Activated CD8-positive, alpha-beta memory T cell treated with anti-CD3 and anti-CD28 coated beads, Interleukin-2, amount 10 ng/mL, durations not matched to agents 7 days and 5 days (primary cell): ENCODE data around the gene PNPLA3. TPM values are rescaled to one million over a fixed set of nuclear protein-coding genes. Genes with fewer than 3 reads are reported as not detected.

Experiments
- ATAC-seq: fragments of 150-1000 bp; cut with Tn5 transposase; one replicate; pipeline ENCODE4 v1.10.0; 2021; ENCODE audit warnings: moderate library complexity
- CTCF ChIA-PET: fragments of 350-600 bp; sonication (Branson Sonifier 250); formaldehyde crosslinking; loops from one replicate; lab custom pipeline; 2021; ENCODE audit warnings: antibody characterized with exemption; lab: Charles Lee
- DNase-seq: peaks from one replicate; pipeline ENCODE4 v3.0.0-alpha.2; 2020
- H3K27ac Mint-ChIP-seq: one replicate; pipeline ENCODE4 v1.8.0; 2021; ENCODE audit warnings: mild to moderate bottlenecking, mixed read lengths
- H3K27me3 Mint-ChIP-seq: one replicate; pipeline ENCODE4 v1.8.0; 2021; ENCODE audit warnings: mixed read lengths
- H3K36me3 Mint-ChIP-seq: one replicate; pipeline ENCODE4 v1.8.0; 2021; ENCODE audit warnings: mild to moderate bottlenecking, mixed read lengths
- H3K4me1 Mint-ChIP-seq: one replicate; pipeline ENCODE4 v1.8.0; 2021; ENCODE audit warnings: mixed read lengths
- H3K4me3 Mint-ChIP-seq: one replicate; pipeline ENCODE4 v1.8.0; 2021; ENCODE audit warnings: mild to moderate bottlenecking, moderate library complexity, mixed read lengths
- H3K9me3 Mint-ChIP-seq: one replicate; pipeline ENCODE4 v1.8.0; 2022; ENCODE audit warnings: low read depth, mixed read lengths
- total RNA-seq, 2 experiments: library from RNA; stranded (reverse); gene quantifications; one replicate each; pipeline ENCODE4 v1.2.3, GENCODE V29; 2021

PNPLA3 gene
- total RNA-seq, 2 experiments from 2014 or later, result 0.19 TPM; not detected in 1

DNA sequence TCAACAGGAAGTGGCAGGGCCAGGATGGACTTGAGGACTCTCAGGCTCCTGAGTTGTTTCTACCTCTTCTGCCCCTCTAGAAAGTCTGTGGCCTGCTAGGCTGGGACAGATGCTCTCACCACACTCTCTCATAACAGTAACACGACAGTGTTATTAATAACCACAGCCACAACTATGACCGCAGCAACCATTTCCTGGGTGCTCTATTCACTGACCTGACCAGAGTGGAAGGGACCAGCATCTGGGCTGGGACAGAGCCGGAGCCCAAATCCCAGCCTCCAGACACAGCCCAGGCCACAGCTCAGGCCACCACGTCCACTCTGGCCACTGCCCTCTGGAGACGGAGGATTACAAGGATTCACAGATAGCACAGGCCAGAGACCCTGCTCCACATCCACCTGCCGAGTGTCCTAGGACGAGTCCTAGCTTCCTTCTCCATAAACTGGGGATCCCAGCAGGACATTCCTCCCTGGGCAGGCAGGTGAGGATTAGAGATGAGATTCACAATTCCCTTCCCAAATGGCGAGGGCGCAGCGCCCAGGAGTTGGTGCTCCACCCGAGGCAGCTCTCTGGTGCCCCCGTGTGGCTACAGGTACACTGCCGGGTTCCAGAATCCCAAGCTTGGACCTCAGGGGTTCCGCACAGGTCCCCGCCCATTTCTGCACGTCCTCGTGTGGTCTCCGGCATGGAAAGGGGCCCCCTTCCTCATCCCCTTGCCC is 38.8 kb upstream of the PNPLA3 start:
- peak; percentile 55 for ATAC-seq
- CTCF ChIA-PET, result interaction anchor here (0.6 to 1.5 kb wide), 20 partner anchors 9 to 627 kb away, joined by 3 to 16 read pairs (median 3); partner anchors contain the start of gene EFCAB6

DNA sequence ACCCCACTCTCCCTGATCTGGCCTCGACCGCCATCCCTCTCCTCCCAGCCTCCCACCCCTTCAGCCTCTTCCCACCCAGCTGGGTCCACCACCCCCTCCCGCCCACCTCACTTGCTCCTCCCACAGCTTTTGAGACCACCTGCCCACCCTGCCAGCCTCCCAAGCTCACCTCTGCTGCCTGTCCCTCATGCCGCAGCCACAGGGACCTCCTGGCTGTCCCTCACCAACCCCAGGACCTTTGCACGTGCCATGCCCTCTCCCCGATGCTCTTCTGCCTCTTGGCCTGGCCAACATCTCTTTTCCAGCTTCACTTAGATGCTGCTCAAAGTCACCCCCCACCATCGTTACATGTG is 38.3 kb upstream of the PNPLA3 start:
- Mint-ChIP-seq H3K27ac (no peak overlapping the region), H3K27me3 (peaks cover 20% of the 10 kb centered on the region), H3K4me1 (peaks cover 11% of the 10 kb centered on the region), H3K4me3 (no peak overlapping the region), H3K36me3 (no peaks in the 10 kb centered on the region), H3K9me3 (no peaks in the 10 kb centered on the region)
- CTCF ChIA-PET, result interaction anchor here (0.6 to 1.5 kb wide), 16 partner anchors 8 to 626 kb away, joined by 3 to 16 read pairs (median 4); no protein-coding TSS in a partner anchor
- no peak for DNase-seq
- ATAC-seq, result no peak

More for the DNA sequence above, 38.8 kb upstream of the PNPLA3 start:
- Mint-ChIP-seq H3K4me3 (no peak overlapping the region), H3K9me3 (no peaks in the 10 kb centered on the region), H3K4me1 (peaks cover 11% of the 10 kb centered on the region), H3K27me3 (peaks cover 16% of the 10 kb centered on the region), H3K27ac (no peak overlapping the region), H3K36me3 (no peaks in the 10 kb centered on the region)
- DNase-seq, result peak; percentile 65

DNA sequence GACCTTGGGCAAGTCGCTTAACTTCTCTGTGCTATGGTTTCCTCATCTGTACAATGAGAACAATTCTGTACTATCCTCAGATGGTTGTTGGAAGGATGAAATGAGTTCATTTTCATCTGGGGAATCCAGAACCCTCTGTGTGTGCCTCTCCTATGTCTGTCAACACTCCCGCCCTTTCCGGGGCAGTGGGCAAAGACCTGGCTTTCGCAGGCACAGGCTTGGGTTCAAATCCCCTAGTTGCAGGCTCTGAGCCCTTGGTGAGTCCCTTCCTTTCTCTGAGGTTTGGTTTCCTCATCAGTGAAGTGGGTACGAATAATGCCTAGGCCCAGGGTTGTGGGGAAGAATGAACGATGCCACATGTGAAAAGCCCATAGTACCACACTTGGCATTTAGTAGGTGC is 37.8 kb upstream of the PNPLA3 start:
- Mint-ChIP-seq H3K36me3 (no peaks in the 10 kb centered on the region), H3K4me1 (peaks cover 11% of the 10 kb centered on the region), H3K9me3 (no peaks in the 10 kb centered on the region), H3K4me3 (no peak overlapping the region), H3K27me3 (peaks cover 25% of the 10 kb centered on the region), H3K27ac (no peak overlapping the region)
- CTCF ChIA-PET, result interaction anchor here (1.2 kb wide), 1 partner anchor 200 kb away, joined by 3 read pairs; no protein-coding TSS in a partner anchor
- DNase-seq, result no peak
- ATAC-seq, result no peak

GRCh38 chr22:43886231-43886630 is 37.4 kb upstream of the PNPLA3 start:
- Mint-ChIP-seq H3K36me3 (no peaks in the 10 kb centered on the region), H3K9me3 (no peaks in the 10 kb centered on the region), H3K27ac (no peak overlapping the region), H3K4me1 (peaks cover 11% of the 10 kb centered on the region), H3K4me3 (no peak overlapping the region), H3K27me3 (peaks cover 29% of the 10 kb centered on the region)
- DNase-seq, result no peak
- no peak for ATAC-seq
- CTCF ChIA-PET, result no interaction called here

DNA sequence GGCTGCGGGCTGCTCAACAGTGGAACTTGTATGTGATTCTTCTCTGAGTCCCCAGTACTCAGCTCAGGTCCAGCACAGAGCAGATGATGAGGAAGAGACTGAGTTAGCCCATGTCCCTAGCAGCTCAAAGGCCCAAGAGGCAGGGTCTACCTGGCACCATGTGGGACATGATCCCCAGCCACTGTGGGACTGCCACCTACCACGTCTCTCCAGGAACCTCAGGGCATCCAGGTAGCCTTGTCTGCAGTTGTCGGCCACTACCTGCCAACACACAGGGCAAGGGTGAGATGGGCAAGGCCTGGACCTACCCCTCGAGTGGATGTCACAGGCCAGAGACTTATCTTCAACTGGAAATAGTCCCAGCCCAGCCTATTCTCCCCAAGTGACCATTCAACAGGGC is 36.2 kb upstream of the PNPLA3 start:
- CTCF ChIA-PET, result no interaction called here
- no peak overlapping the region for H3K27ac Mint-ChIP-seq

GRCh38 chr22:43888740-43889139 is 34.9 kb upstream of the PNPLA3 start:
- Mint-ChIP-seq H3K36me3 (no peaks in the 10 kb centered on the region), H3K4me3 (no peak overlapping the region), H3K27ac (no peak overlapping the region), H3K9me3 (no peaks in the 10 kb centered on the region), H3K4me1 (peaks cover 9% of the 10 kb centered on the region), H3K27me3 (peaks cover 46% of the 10 kb centered on the region)
- no peak for DNase-seq
- CTCF ChIA-PET, result no interaction called here
- ATAC-seq, result no peak

More for the DNA sequence above, 36.2 kb upstream of the PNPLA3 start:
- ATAC-seq, result no peak
- H3K27me3 Mint-ChIP-seq, result peaks cover 38% of the 10 kb centered on the region
- peaks cover 11% of the 10 kb centered on the region for H3K4me1 Mint-ChIP-seq
- H3K4me3 Mint-ChIP-seq, result no peak overlapping the region
- no peaks in the 10 kb centered on the region for H3K36me3 Mint-ChIP-seq
- DNase-seq, result no peak
- H3K9me3 Mint-ChIP-seq, result no peaks in the 10 kb centered on the region

- Mint-ChIP-seq H3K4me3 (no peak overlapping the region), H3K27me3 (peaks cover 50% of the 10 kb centered on the region), H3K36me3 (no peaks in the 10 kb centered on the region), H3K4me1 (peaks cover 7% of the 10 kb centered on the region), H3K27ac (no peak overlapping the region), H3K9me3 (no peaks in the 10 kb centered on the region)
- no peak for DNase-seq
- CTCF ChIA-PET, result no interaction called here
- no peak for ATAC-seq
These were observed 34.3 kb upstream of the PNPLA3 start for GRCh38 chr22:43889201-43889859.

- H3K27ac Mint-ChIP-seq, result no peak overlapping the region
- peaks cover 50% of the 10 kb centered on the region for H3K27me3 Mint-ChIP-seq
- H3K36me3 Mint-ChIP-seq, result no peaks in the 10 kb centered on the region
- DNase-seq (no peak), ATAC-seq (no peak)
- no peaks in the 10 kb centered on the region for H3K9me3 Mint-ChIP-seq
- peaks cover 2% of the 10 kb centered on the region for H3K4me1 Mint-ChIP-seq
- no peak overlapping the region for H3K4me3 Mint-ChIP-seq
- CTCF ChIA-PET, result no interaction called here
These were observed 33.7 kb upstream of the PNPLA3 start for GRCh38 chr22:43889860-43890253.

- Mint-ChIP-seq H3K36me3 (no peaks in the 10 kb centered on the region), H3K9me3 (no peaks in the 10 kb centered on the region), H3K4me1 (no peaks in the 10 kb centered on the region), H3K4me3 (no peak overlapping the region), H3K27me3 (peaks cover 50% of the 10 kb centered on the region), H3K27ac (no peak overlapping the region)
- ATAC-seq (no peak), DNase-seq (no peak)
- CTCF ChIA-PET, result interaction anchor here (0.9 kb wide), 1 partner anchor 8 kb away, joined by 3 read pairs; no protein-coding TSS in a partner anchor
These were observed 32.7 kb upstream of the PNPLA3 start for GRCh38 chr22:43890901-43891331.

DNA sequence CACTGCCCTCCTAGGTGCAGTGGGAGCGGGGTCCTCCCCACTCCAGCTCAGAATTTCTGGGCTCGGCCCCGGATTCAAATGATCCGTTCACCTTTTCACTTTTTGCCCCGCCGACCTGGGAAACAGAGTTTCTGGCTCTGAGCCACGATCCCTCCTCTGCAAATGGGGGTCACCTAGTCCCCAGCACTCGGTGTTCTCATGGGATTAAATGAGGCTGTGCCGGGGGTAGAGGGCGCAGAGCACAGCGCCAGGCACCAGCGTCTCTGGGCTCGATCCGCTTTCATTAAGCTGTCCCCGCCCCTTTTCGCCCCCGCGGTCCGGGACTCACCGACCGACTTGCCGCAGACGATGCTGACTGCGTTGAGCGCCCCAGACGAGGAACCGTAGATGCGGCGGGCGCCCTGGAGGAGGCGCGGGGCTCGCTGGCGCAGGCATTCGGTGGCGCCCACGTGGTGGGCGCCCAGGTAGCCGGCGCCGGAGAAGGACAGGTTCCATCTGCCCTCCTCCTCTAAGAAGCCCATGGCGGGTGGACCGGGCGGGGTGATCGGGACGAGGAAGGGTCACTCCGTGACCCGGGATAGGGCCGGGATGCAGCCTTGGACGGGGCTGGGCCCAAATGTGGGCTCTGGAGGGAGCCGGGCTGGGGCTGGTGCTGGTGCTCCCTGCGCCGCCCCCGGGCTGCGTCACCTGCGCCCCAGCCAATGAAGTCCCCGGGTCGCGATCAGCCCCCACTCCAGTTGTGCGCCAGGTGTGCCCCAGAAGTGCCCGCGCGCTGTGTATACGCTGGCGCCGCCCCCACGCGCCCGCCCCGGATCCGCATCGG is 32.0 kb upstream of the PNPLA3 start, which contains the start of gene PNPLA5:
PNPLA5 (minus strand) TSS at position 654 of the 823 bp plus-strand sequence; CDS start at position 521, 133 bp downstream.
- H3K9me3 Mint-ChIP-seq, result no peaks in the 10 kb centered on the region
- H3K27me3 Mint-ChIP-seq, result peaks cover 50% of the 10 kb centered on the region
- DNase-seq (no peak), ATAC-seq (peak; percentile 33)
- CTCF ChIA-PET, result interaction anchor here (0.9 kb wide), 1 partner anchor 9 kb away, joined by 3 read pairs; no protein-coding TSS in a partner anchor
- H3K4me3 Mint-ChIP-seq, result no peak within 1 kb of the TSS
- no peaks in the 10 kb centered on the region for H3K36me3 Mint-ChIP-seq
- H3K4me1 Mint-ChIP-seq, result no peaks in the 10 kb centered on the region
- H3K27ac Mint-ChIP-seq, result no peak within 1 kb of the TSS

DNA sequence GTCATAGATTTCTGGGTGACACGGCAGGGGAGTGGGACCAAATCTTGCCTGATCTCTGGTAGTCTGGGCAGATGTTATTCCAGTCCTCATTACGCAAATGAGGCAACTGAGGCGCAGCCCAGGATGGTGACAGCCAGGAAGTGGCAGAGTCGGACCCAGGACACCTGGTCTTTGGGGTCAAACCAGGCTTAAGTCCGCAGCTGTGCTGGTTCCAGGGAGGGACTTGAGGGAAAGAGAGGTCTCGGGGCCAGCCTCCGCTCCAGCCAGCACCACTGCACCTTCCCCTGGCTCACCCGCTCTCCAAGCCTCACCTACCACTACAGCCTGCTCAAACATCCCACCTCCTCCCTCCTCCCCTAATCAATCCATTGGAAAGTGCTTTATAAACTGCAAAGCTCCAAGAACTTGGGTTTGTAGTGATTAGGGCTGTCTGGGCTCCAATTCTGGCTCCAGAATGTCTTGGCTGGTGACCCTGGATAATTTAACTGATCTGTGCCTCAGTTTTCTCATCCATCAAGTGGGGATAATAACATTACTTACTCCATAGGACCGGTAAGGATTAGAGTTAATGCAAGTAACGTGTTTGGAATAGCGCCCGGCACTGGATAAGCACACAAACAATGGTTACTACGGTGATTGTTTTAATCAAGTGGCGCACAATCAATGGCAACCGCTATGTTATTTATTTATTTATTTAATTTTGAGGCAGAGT is 31.3 kb upstream of the PNPLA3 start:
- Mint-ChIP-seq H3K27me3 (peaks cover 44% of the 10 kb centered on the region), H3K9me3 (no peaks in the 10 kb centered on the region), H3K27ac (no peak overlapping the region), H3K36me3 (no peaks in the 10 kb centered on the region), H3K4me1 (no peaks in the 10 kb centered on the region), H3K4me3 (no peak overlapping the region)
- DNase-seq (no peak), ATAC-seq (no peak)
- CTCF ChIA-PET, result interaction anchor here (1.0 to 2.0 kb wide), 2 partner anchors 7 to 9 kb away, joined by 4 to 6 read pairs; no protein-coding TSS in a partner anchor

- CTCF ChIA-PET, result interaction anchor here (1.0 to 2.0 kb wide), 2 partner anchors 8 to 10 kb away, joined by 4 to 6 read pairs; no protein-coding TSS in a partner anchor
- no peaks in the 10 kb centered on the region for H3K4me1 Mint-ChIP-seq
These were observed 30.3 kb upstream of the PNPLA3 start for GRCh38 chr22:43893266-43893665.

More at GRCh38 chr22:43893266-43893665, 30.3 kb upstream of the PNPLA3 start:
- no peak for DNase-seq
- H3K4me3 Mint-ChIP-seq, result no peak overlapping the region
- H3K27me3 Mint-ChIP-seq, result peaks cover 45% of the 10 kb centered on the region
- no peak for ATAC-seq
- H3K36me3 Mint-ChIP-seq, result no peaks in the 10 kb centered on the region
- H3K27ac Mint-ChIP-seq, result no peak overlapping the region
- no peaks in the 10 kb centered on the region for H3K9me3 Mint-ChIP-seq
